DND-41 (cell line): ENCODE results near the gene STH.

Source experiments
- ATAC-seq: fragments of 200-7000 bp; cut with Tn5 transposase; 3 replicates; pipeline ENCODE4 v1.9.1; 2021; ENCODE audit warnings: low read depth; ENCODE audit not compliant: insufficient read depth
- DNase-seq: peaks from one replicate; pipeline ENCODE4 v3.0.0-alpha.2; 2020
- H2AFZ ChIP-seq: 2 replicates; pipeline ENCODE4 v1.6.0; 2012; ENCODE audit warnings: low read depth, low read length
- H3K27ac ChIP-seq: 2 replicates; pipeline ENCODE4 v1.5.1; 2012; ENCODE audit warnings: low read length, inconsistent platforms
- H3K27me3 ChIP-seq: fragments of 200-600 bp; sonication (generic); 2 replicates; pipeline ENCODE4 v1.6.0; 2012; ENCODE audit warnings: low read length, mild to moderate bottlenecking, inconsistent platforms; ENCODE audit not compliant: insufficient read depth, poor library complexity
- H3K36me3 ChIP-seq: 2 replicates; pipeline ENCODE4 v1.5.1; 2012; ENCODE audit warnings: low read length, inconsistent platforms; ENCODE audit not compliant: insufficient read depth
- H3K4me1 ChIP-seq: 2 replicates; pipeline ENCODE4 v1.5.1; 2012; ENCODE audit warnings: mild to moderate bottlenecking, low read length; ENCODE audit not compliant: insufficient read depth
- H3K4me2 ChIP-seq: 2 replicates; pipeline ENCODE4 v1.6.0; 2012; ENCODE audit warnings: mild to moderate bottlenecking, moderate library complexity, low read length, inconsistent platforms; ENCODE audit not compliant: insufficient read depth
- H3K4me3 ChIP-seq, 2 experiments: fragments of 200-600 bp in 1 of 2; shearing (Covaris generic) in 1 of 2; 2 replicates each; pipeline ENCODE4 v1.5.1; 2012 to 2016; ENCODE audit warnings: inconsistent platforms in 2 of 2, low read length in 2 of 2, mild to moderate bottlenecking in 2 of 2, low read depth in 1 of 2, moderate library complexity in 1 of 2
- H3K79me2 ChIP-seq: 2 replicates; pipeline ENCODE4 v1.6.0; 2012; ENCODE audit warnings: low read length, inconsistent platforms; ENCODE audit not compliant: insufficient read depth
- H3K9ac ChIP-seq: 2 replicates; pipeline ENCODE4 v1.6.0; 2012; ENCODE audit warnings: low read depth, mild to moderate bottlenecking, inconsistent platforms, low read length, moderate library complexity
- H3K9me3 ChIP-seq: 2 replicates; pipeline ENCODE4 v1.5.1; 2012; ENCODE audit warnings: low read length, moderate library complexity, mild to moderate bottlenecking, inconsistent platforms; ENCODE audit not compliant: insufficient read depth, severe bottlenecking
- H4K20me1 ChIP-seq: 2 replicates; pipeline ENCODE4 v1.6.0; 2012; ENCODE audit warnings: low read length; ENCODE audit not compliant: insufficient read depth
- CTCF ChIP-seq: IDR thresholded peaks from 2 replicates; pipeline ENCODE4 v1.5.1; 2012; ENCODE audit warnings: borderline replicate concordance, low read length, moderate library complexity, mild to moderate bottlenecking; ENCODE audit not compliant: poor library complexity, severe bottlenecking; ENCODE audit errors: extremely low read depth
- EZH2 ChIP-seq: IDR thresholded peaks from 3 replicates; pipeline ENCODE4 v1.6.1; 2012; ENCODE audit warnings: borderline replicate concordance, low read depth, mild to moderate bottlenecking, moderate library complexity, low read length, inconsistent platforms; ENCODE audit not compliant: severe bottlenecking

The STH gene

GRCh38 chr17:46035112-46035818 is 36.2 kb downstream of the STH start:
- Histone ChIP-seq H3K9ac (no peak overlapping the region), H3K4me1 (no peaks in the 10 kb centered on the region), H3K27ac (no peak overlapping the region), H3K79me2 (no peaks in the 10 kb centered on the region; the same call in 1 of the 2 replicates), H3K27me3 (no peaks in the 10 kb centered on the region), H3K9me3 (no peaks in the 10 kb centered on the region), H3K4me2 (no peak overlapping the region), H3K4me3 (no peak overlapping the region), H2AFZ (no peak overlapping the region), H4K20me1 (peaks cover 29% of the 10 kb centered on the region), H3K36me3 (peaks cover 99% of the 10 kb centered on the region)
- DNase-seq: no peak
- ATAC-seq: no peak
- TF ChIP-seq CTCF: no peak
- TF ChIP-seq EZH2: no peak

- Histone ChIP-seq H3K27ac (no peak overlapping the region), H3K36me3 (peaks cover 99% of the 10 kb centered on the region), H3K4me1 (no peaks in the 10 kb centered on the region), H2AFZ (no peak overlapping the region), H3K4me2 (no peak overlapping the region), H3K4me3 (no peak overlapping the region), H3K9ac (no peak overlapping the region), H3K79me2 (no peaks in the 10 kb centered on the region; the same call in 1 of the 2 replicates), H3K9me3 (no peaks in the 10 kb centered on the region), H4K20me1 (peaks cover 21% of the 10 kb centered on the region), H3K27me3 (no peaks in the 10 kb centered on the region)
- TF ChIP-seq CTCF (no peak), EZH2 (no peak)
- ATAC-seq (no peak), DNase-seq (no peak)
Observed at GRCh38 chr17:46036491-46036890, 37.4 kb downstream of the STH start.

GRCh38 chr17:46037722-46038255 is 38.7 kb downstream of the STH start:
- H3K4me3 ChIP-seq: no peak overlapping the region
- H3K36me3 ChIP-seq: peaks cover 99% of the 10 kb centered on the region
- H3K4me2 ChIP-seq: no peak overlapping the region
- H3K27me3 ChIP-seq: no peaks in the 10 kb centered on the region
- ATAC-seq (no peak), DNase-seq (no peak)
- peaks cover 4% of the 10 kb centered on the region; the same call in 1 of the 2 replicates for H3K79me2 ChIP-seq
- no peak overlapping the region for H3K9ac ChIP-seq
- no peak overlapping the region for H2AFZ ChIP-seq
- no peak overlapping the region for H3K27ac ChIP-seq
- H3K4me1 ChIP-seq: no peaks in the 10 kb centered on the region
- no peak for TF ChIP-seq CTCF
- no peak for TF ChIP-seq EZH2
- peaks cover 20% of the 10 kb centered on the region for H4K20me1 ChIP-seq
- no peaks in the 10 kb centered on the region for H3K9me3 ChIP-seq
